A172 (cell line): ENCODE data around the gene MST1. TPM values are rescaled to one million over a fixed set of nuclear protein-coding genes. Genes with fewer than 3 reads are reported as not detected.

Experiments
- DNase-seq: peaks from one replicate; pipeline ENCODE4 v3.0.0-alpha.2; 2015; ENCODE audit warnings: low spot score
- total RNA-seq: library from RNA; depleted of rRNA; stranded (reverse); fragments of >200 nt; shearing (Covaris generic); gene quantifications from 2 replicates; pipeline ENCODE4 v1.2.3, GENCODE V29; 2014

MST1 gene
- total RNA-seq, 1 experiment from 2014 or later, result 0.72 TPM

DNA sequence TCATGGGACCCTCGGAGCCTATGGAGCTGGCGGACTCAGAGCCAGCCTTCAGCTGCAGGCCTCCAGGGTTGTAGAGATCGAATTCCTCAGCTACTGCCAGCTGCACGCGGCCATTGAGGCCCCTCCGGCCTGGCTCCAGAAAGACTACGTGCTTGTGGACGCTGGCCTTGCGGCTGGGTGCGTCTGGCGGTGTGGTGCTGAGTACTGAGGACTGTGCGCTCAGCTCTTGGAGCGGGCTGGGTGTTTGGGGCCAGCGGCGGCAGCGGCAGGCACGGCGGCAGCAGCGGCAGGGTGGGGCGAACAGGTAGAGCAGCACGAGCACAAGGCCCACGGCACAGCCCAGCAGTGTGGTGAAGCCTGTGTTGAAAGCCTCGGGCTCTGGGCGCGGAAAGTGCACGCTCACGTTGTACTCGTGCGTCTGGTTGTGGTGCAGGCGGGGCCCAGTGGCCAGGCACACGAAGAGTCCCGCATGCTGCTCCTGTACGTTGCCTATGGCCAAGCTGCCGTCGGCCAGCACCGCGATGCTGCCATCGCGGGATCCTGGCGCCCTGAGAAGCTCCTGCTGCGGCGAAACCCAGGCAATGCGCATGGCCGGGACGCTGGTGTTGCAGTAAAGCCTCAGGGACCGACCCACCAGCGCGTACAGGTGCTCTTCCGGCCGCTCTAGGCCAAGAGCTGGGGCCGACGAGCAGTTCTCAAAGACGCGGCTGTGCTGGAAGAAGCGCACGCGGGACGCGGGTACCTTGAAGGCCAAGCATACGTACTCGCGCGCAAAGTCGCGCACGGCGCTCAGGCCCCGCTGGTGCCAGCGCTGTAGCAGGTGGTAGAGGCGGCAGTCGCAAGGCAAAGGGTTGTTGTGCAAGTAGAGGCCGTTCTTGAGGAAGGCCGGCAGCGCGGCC, 28.9 kb upstream of the MST1 start:
- no peak for DNase-seq

DNA sequence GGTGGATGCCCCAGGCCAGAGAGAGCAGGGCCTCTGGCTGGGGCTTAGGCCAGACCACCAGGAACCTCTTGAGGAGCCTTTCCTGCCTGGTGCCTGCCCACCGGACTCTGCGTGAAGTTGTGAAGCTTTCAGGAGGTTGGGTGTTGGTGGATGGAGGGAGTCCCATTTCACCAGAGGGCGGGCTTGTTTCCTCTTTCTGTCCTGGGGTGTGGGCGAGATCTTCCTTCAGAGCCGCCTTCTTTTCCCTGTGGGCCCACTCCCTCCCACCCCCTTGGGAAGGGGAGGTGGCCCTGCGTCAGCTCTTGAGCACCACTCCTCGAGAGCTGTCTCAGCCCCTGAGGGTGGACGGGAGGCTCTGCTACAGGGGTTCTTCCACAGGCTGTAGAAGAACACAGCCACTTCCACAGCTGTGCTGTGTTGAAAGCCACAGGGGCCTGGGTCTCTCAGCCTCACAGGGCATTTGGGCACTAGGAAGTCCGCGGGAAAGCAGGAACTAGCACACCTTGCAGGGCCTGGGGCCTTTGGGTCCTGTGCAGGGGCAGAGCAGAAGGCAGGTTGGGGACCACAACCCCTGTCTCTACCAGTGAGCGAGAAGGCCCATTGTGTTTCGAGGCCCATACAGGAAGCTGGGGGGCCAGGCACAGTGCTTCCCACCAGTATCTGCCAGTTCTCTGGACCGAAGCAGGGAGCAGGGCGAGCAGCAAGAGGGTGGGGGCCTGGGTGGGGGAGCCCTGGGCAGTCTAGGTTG, 28.1 kb upstream of the MST1 start:
- no peak for DNase-seq

DNA sequence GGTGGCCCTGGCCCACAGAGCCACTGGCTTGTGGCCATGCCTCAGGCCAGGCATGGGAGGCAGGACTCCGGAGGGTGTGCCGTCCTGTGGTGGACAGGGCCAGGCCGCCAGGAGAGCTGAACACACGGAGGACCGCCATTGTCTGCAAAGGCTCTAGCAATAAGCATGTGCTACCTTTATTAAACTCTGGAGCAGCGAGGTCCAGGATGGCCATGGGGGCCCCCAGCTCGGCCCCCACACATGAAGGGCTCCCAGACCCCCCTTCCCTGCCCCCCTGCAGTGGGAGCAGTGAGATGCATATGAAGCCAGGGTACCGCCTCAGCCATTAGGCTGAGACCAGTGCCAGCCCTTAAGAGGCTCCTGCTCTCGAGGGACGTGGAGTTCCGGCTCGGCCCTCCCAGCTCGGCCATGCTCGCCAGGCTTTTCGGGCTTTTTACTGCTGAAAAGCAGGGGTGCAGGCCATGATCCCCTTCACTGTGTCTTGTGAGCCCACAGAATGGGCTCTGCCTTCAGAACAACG, 27.5 kb upstream of the MST1 start:
- no peak for DNase-seq

DNA sequence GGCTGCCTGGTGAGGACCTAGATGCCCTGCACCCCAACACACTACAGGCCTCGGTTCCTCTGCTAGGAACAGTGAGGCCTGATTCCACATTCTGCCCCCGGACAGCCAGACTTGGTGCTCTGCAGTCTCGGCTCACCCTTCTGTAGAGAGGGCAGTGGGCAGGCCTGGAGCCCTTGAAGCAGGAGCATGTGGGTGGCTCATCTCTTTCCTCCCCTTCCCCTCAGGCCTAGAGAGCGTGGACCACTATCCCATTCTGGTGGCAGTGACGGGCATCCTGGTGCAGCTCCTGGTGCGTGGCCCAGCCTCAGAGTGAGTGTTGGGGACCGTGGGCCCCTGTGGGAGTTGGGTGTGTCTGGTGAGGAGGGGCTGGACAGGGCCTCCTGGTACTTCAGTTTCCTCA, 26.9 kb upstream of the MST1 start:
- no peak for DNase-seq

DNA sequence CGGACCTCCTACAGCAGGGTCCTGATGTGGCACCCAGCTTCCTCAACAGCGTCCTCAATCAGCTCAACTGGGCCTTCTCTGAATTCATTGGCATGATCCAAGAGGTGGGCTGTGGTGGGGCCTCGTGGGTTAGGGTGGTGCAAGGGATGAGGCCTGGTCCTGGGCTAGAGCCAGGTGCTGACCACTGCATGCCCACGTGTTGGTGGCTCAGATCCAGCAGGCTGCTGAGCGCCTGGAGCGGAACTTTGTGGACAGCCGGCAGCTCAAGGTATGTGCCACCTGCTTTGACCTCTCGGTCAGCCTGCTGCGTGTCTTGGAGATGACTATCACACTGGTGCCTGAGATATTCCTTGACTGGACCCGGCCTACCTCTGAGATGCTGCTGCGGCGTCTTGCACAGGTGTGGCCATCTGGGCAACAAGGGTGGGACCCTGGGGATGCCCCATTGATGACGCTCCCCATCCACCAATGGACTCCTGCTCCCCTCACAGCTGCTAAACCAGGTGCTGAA, 26.4 kb upstream of the MST1 start:
- no peak for DNase-seq

DNA sequence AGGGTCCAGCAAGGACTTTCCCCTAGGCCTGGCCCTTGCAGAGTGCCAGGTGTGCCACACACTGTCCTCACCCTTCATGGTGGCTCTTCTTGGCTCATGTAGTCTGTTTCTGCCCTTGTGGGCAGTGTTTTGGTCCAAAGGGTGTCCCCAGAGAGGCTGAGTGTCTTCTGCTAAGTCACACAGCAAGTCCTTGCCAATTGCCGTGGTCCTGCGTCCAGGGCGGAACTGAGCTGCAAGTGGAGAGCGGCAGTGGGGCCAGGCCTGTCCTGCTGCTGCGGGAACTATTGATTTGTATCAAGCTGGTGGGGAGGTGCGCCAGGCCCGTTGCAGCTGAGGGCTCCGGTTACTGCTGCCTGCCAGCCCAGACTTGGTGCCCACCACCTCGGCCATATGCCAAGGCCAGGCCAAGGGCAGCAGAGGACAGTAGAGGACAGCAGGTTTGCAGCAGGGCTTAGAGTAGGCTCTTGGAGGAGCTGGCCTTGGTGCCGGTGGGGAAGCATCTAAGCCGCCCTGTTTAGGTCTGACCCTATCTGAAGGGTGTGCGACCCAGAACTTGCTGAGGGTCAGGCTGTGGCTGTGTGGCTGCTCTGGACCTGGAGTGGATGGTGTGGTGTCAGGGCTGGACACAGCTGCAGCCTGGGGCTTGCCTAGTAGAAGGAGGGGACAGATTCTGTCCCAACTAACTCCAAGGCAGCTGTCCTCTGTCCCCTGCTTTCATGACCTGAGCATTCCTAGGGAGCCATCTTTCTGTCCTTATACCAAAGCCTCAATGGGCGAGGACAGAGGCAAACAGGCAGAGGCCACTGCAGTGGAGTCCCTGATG, 25.7 kb upstream of the MST1 start:
- DNase-seq, result no peak

DNA sequence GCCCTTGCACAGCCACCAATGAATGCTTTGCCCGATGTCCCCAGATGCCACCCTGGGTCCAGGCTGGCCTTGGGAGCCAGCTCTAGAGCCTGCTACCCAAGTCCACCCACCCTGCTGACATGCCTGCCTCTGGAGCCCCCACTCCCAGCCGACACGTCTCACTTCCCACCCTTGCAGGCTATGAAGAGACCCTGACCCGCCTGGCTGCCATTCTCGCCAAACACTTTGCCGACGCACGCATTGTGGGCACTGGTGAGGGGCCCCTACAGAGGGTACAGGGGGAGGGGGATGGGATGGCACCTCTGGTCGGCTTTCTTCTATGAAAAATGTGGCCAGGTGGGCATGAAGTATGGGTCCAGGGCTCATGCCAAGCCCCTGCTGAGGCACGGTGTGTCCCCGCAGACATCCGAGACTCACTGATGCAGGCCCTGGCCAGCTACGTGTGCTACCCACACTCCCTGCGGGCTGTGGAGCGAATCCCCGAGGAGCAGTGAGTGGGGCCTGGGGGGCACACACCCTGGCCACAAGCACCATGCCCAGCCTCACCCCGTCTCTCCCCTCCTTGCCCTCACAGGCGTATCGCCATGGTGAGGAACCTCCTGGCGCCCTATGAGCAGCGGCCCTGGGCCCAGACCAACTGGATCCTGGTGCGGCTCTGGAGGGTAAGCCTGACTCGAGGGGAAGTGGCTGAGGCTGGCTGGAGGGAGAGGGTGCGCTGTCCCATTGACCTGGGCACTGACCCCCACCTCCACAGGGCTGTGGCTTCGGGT, 24.2 kb upstream of the MST1 start:
- DNase-seq, result no peak

DNA sequence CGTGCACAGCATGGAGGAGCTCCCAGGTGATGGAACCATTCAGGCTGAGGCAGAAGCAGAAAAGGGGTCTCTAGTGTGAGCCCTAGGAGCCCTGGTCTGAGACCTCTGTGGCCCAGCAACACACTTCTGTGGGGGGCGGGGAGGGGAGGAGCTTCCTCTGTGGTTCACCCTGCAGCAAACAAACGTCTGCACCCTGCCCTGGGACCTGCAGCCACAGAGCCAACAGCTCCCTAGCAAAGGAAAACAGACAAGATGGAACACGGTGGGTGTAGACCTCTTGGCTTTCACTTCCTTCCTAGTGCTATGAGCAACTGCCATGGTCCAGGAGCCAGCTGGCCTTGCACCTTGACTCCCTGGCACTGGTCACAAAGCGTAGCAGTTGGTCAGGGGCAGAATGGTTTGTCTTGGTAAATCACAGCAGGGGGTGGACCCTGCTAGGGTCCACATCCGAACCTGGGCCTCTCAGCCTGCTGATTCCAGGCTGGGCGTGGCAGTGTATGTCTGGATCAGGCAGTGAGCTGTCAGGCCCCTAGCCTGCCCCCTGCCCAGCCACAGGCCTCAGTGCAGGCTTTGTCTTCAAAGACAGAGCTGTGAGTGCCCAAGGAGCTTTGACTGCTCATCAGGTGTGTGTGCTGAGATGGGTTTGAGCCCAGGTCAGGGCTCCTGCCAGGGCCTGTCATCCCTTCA, 23.5 kb upstream of the MST1 start:
- DNase-seq, result no peak

DNA sequence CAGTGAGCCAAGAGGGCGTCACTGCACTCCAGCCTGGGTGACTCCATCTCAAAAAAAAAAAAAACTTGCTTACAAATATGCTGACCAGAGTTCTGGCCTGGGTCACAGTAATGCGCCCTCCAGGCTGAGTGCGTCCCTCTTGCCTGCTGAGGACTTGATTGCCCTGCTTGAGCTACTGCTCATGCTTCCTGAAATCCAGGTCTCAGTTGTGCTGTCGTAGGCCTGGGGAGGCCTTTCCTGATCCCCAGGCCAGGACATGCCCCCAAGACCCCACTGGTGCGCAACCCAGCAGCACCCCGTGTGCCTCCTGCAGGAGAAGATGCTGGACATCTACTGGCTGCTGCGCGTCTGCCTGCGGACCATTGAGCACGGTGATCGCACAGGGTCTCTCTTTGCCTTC, 22.9 kb upstream of the MST1 start:
- DNase-seq, result no peak

DNA sequence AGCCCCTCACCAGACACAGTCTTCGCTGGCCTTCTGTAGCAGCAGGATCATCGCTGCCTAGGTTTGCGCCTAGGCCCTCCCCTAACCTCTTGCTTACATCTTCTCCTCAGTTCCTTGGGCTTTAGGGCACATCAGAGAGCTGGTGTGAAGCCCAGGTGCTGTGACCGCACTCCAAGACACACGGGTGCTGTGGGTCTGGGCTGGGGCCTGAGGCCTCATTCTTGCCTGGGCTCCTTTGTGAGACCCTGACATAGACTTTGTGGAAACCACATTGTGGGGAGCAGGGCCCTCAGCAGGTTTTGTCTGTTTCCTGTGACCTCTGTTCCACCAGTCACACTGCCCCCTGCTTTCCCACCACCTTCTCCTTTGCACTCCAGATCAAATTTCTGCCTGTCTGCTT, 22.2 kb upstream of the MST1 start:
- no peak for DNase-seq

DNA sequence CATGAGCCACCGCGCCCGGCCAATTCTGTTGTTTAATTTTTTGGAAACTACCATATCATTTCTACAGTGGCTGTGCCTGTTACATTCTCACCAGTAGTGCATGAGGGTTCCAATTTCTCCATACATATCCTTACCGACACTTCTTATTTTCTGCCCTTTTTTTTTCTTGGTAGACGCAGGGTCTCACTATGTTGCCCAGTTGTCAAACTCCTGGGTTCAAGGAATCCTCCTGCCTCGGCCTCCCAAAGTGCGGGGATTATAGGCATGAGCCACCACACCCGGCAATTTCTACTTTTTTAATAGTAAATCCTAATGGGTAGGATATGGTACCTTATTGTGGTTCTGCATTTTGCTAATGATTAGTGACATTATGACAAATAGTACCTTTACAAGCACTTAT, 20.6 kb upstream of the MST1 start:
- DNase-seq, result no peak

DNA sequence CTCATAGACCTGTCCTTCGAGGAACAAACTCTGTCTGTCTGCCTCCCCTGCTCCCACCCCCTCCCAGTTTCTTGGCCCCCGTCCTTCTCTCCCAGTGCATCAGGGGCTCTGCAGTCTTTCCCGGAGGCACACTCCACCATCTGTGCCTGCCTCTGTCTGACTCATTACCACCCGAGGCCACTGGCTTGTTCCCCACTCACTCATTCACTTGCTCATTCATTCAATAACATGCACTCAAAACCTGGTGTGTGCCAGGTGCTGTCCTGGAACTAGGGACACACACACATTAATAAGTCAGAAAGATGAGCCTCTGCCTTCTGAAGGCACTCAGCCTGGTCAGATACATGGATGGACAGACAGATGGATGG, 17.8 kb upstream of the MST1 start:
- no peak for DNase-seq

DNA sequence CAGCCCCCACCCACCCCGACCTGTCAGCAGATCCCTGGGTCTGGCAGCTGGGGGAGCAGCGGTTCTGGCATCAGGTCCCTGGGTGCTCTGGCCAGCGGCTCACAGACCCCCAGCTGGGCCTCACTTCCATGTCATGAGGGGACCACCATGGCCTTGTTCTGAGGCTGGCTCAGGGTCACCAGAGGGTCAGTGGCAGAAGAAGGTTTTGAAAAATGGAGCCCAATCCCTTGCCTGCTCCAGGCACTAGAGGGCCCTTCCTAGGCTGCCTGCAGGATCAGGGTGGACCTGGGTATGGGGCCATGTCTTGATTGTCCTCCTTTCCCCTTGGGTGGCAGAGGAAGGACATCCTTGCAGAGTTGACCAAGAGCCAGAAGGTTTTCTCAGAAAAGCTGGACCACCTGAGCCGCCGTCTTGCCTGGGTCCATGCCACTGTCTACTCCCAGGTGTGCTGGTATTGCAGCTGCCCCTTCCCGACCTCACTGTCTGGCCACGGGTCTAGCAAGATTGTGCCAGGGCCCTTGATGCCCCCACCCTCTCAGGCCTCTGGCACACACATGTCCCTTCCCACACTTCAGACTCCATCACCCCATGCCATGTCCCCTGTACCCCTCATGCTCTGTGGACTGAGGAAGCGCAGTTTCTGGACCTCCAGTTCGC, 17.3 kb upstream of the MST1 start:
- no peak for DNase-seq

DNA sequence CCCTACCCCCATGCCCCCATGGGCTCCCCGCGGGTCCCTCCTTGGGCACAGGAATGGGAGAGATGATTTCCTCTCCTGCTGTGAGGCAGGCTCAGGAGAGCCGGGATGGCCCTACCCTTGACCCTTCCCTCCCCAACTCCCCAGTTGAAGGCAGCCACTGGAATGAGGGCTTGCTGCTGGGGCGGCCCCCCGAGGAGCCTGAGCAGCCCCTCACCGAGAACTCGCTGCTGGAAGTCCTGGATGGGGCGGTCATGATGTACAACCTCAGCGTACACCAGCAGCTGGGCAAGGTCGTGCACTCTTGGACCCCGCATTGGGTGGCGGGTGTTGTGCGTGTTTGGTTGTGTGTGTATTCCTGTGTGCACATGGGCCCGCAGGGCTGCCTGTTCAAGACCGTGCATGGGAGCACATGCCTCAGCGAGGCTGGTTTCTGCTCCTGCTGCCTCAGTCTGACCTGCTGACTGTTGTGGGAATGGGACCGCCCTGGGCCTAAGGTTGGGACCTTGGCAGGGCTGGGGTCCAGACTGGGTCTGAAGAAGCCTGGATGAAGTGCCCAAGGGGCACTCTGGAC, 16.2 kb upstream of the MST1 start:
- no peak for DNase-seq

DNA sequence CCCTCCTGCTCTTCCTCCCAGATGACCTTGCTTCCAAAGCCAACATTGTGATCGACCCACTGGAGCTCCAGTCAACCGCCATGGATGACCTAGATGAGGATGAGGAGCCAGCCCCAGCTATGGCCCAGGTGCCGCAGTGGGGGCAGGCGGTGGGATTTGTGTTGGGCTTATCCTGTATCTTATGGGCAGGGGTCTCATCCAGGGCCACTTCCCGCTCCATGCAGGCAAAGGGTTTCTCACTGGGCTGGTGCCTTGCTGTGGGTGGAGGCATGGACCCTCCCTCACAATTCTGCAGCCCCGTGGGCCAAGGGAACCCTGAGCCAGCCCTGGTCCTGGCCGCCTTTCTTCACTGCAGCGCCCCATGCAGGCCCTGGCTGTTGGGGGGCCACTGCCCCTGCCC, 15.4 kb upstream of the MST1 start:
- no peak for DNase-seq

DNA sequence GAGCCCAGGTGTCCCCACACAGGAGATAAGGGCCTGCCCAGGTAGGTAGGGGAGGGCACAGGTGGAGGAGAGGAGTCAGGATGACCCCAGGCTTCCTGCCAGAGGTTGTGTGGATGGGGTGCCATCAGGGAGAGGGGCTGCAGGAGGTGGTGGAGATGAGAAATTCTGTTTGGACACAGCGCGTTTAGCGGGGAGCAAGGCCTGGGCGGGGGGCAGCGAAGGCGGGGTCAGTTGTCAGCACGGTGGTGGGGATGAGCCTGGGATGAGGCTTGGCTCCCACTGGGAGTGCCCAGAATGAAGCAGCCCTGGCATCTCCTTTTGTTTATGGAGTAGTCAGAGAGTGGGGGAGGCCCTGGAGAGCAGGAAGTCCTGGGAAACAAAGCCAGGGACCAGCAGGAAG, 14.7 kb upstream of the MST1 start:
- DNase-seq, result no peak

DNA sequence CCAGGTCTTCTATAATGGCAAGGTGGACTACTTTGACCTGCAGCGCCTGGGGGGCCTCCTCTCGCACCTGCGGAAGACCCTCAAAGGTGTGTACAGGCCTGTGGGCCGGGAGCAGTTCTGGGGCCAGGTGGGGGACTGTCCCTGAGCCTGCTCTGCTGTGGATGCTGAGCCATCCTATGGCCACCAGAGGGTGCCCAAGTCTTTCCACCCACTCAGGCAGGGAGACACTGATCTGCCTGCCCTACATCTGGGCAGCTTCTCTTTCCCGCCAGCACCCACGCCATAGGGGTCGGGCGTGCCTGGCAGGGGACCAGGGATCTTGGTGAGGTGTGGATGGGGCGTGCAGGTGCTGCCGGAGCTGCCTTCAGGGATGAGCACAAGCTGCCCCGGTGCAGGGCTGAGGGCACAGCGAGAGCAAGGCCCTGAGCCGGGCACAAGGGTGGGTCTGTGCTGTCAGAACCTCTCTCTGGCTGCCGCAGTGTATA, 14.2 kb upstream of the MST1 start:
- peak; percentile 55 for DNase-seq

DNA sequence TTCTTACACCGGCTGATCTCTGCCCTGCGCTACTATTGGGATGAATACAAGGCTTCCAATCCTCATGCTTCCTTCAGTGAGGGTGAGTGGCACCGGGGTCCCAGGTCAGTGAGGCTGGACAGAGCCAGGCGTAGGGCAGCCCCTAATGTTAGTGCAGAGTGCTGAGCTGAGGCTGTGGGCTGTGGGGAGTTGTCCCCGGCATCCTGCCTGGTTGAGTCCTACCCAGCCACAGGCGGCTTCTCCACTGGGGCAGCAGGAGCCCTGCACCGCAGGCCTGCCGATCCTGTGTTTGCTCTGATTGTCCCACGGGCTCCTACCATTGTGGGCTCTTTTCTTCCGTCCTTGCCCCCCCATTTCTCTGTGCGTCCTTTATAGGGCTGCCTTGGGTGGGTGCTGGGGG, 13.4 kb upstream of the MST1 start:
- DNase-seq, result no peak

DNA sequence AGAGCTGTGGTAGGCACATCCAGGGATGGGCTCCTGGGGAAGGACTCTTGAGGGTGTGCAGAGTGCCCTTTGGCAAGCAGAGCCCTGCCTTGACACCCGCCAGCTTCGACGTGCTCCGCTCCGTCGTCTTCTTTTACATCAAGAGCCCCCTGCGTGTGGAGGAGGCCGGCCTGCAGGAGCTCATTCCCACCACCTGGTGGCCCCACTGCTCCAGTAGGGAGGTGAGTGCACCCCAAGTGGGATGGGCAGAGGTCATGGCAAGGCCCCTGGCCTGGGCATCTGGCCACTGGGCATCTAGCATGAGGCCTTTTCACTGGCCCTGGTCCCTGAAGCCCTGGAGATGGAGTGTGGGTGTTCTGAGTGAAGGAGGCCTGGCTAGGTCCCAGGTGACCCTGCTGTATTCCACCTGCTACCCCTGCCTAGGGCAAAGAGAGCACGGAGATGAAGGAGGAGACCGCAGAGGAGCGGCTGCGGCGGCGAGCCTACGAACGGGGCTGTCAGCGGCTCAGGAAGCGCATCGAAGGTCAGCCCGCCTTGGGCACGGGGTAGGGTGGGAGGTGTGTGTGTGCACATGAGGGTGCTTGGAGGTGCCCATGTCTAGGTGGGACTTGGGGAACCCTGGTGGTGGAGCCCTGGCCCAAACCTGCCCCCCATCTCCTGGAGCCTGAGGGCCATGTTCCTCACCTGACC, 12.3 kb upstream of the MST1 start:
- no peak for DNase-seq
